Activated B cell treated with CpG ODN at 0.5 μM for 24 hours (primary cell): ENCODE measurements around the gene KMT2C. TPM values are rescaled to one million over a fixed set of nuclear protein-coding genes. Genes with fewer than 3 reads are reported as not detected.
"Not testable (repeated sequence)": the region's sequence is repeated elsewhere in the genome, so short reads cannot be mapped to it uniquely, and the experiment has no call there.

Experiments used
- ATAC-seq: fragments of 200-7000 bp; cut with Tn5 transposase; one replicate; pipeline ENCODE4 v1.10.0; 2021; ENCODE audit warnings: low read depth, mild to moderate bottlenecking, moderate library complexity
- CTCF ChIA-PET: fragments of 350-600 bp; sonication (Branson Sonifier 250); formaldehyde crosslinking; loops from one replicate; lab custom pipeline; 2021; ENCODE audit warnings: antibody characterized with exemption; lab: Charles Lee
- POLR2A ChIA-PET: fragments of 350-600 bp; sonication (Branson Sonifier 250); formaldehyde crosslinking; loops from one replicate; lab custom pipeline; 2021; ENCODE audit warnings: antibody characterized with exemption; lab: Charles Lee
- DNase-seq: peaks from one replicate; pipeline ENCODE4 v3.0.0; 2022
- H3K27ac Mint-ChIP-seq: one replicate; pipeline ENCODE4 v1.8.0; 2020; ENCODE audit warnings: mixed read lengths
- H3K27me3 Mint-ChIP-seq: one replicate; pipeline ENCODE4 v1.8.0; 2021; ENCODE audit warnings: mixed read lengths
- H3K36me3 Mint-ChIP-seq: one replicate; pipeline ENCODE4 v1.8.0; 2021; ENCODE audit warnings: low read depth, mixed read lengths
- H3K4me1 Mint-ChIP-seq: one replicate; pipeline ENCODE4 v1.8.0; 2021; ENCODE audit warnings: mixed read lengths
- H3K4me3 Mint-ChIP-seq: one replicate; pipeline ENCODE4 v1.8.0; 2020; ENCODE audit warnings: mild to moderate bottlenecking, mixed read lengths
- H3K9me3 Mint-ChIP-seq: one replicate; pipeline ENCODE4 v1.8.0; 2020; ENCODE audit warnings: mixed read lengths
- intact Hi-C: fragments of 100-400 bp; cut with micrococcal nuclease; formaldehyde crosslinking; loops from one replicate; pipeline ENCODE4 v1.15.1; 2024
- total RNA-seq: library from RNA; stranded (reverse); gene quantifications from 2 replicates; pipeline ENCODE4 v1.2.3, GENCODE V29; 2022
- TF ChIP-seq, protein P1 (sequence below): fragments of 200-600 bp; IDR thresholded peaks from one replicate; pipeline ENCODE4 v1.8.0; 2022; ENCODE audit warnings: antibody characterized with exemption, mild to moderate bottlenecking

KMT2C gene
- total RNA-seq, 1 donor from 2014 or later = 112 TPM

DNA sequence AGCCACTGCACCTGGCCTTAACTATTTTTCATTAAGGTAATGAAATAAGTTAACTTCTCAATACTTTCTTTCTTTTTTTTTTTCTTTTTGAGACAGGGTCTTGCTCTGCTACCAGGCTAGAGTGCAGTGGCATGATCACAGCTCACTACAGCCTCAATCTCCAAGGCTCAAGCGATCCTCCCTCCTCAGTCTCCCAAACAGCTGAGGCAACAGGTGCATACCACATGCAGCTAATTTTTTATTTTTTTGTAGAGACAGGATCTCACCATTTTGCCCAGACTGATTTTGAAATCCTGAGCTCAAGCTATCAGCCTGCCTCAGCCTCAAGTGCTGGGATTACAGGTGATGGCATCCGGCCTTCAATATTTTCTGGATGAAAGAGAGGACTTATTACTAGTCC, 21.0 kb downstream of the KMT2C start:
- POLR2A ChIA-PET = no interaction called here
- Mint-ChIP-seq H3K27me3 (no peaks in the 10 kb centered on the region), H3K27ac (no peak overlapping the region), H3K4me3 (no peak overlapping the region), H3K36me3 (peaks cover 9% of the 10 kb centered on the region), H3K9me3 (no peaks in the 10 kb centered on the region), H3K4me1 (peaks cover 30% of the 10 kb centered on the region)
- DNase-seq (no peak), ATAC-seq (no peak)
- intact Hi-C loops = no loop called here
- TF ChIP-seq, protein P1, sequence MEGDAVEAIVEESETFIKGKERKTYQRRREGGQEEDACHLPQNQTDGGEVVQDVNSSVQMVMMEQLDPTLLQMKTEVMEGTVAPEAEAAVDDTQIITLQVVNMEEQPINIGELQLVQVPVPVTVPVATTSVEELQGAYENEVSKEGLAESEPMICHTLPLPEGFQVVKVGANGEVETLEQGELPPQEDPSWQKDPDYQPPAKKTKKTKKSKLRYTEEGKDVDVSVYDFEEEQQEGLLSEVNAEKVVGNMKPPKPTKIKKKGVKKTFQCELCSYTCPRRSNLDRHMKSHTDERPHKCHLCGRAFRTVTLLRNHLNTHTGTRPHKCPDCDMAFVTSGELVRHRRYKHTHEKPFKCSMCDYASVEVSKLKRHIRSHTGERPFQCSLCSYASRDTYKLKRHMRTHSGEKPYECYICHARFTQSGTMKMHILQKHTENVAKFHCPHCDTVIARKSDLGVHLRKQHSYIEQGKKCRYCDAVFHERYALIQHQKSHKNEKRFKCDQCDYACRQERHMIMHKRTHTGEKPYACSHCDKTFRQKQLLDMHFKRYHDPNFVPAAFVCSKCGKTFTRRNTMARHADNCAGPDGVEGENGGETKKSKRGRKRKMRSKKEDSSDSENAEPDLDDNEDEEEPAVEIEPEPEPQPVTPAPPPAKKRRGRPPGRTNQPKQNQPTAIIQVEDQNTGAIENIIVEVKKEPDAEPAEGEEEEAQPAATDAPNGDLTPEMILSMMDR = no peak
- CTCF ChIA-PET = no interaction called here

- H3K36me3 Mint-ChIP-seq = peaks cover 5% of the 10 kb centered on the region
- POLR2A ChIA-PET = no interaction called here
- DNase-seq = no peak
- TF ChIP-seq, protein P1 = no peak
- H3K27ac Mint-ChIP-seq = no peak overlapping the region
- no peaks in the 10 kb centered on the region for H3K27me3 Mint-ChIP-seq
- intact Hi-C loops = no loop called here
- H3K9me3 Mint-ChIP-seq = peaks cover 7% of the 10 kb centered on the region
- H3K4me1 Mint-ChIP-seq = peaks cover 16% of the 10 kb centered on the region
- ATAC-seq = no peak
- no peak overlapping the region for H3K4me3 Mint-ChIP-seq
- CTCF ChIA-PET = no interaction called here
Measured at GRCh38 chr7:152411389-152411788, 24.4 kb downstream of the KMT2C start.

GRCh38 chr7:152406491-152406890, 29.3 kb downstream of the KMT2C start:
- intact Hi-C loops = no loop called here
- Mint-ChIP-seq H3K4me3 (no peak overlapping the region), H3K9me3 (peaks cover 13% of the 10 kb centered on the region), H3K36me3 (peaks cover 5% of the 10 kb centered on the region), H3K27me3 (no peaks in the 10 kb centered on the region), H3K27ac (no peak overlapping the region), H3K4me1 (peaks cover 8% of the 10 kb centered on the region)
- TF ChIP-seq, protein P1 = no peak
- ChIA-PET CTCF (no interaction called here), POLR2A (no interaction called here)
- ATAC-seq (no peak), DNase-seq (no peak)

DNA sequence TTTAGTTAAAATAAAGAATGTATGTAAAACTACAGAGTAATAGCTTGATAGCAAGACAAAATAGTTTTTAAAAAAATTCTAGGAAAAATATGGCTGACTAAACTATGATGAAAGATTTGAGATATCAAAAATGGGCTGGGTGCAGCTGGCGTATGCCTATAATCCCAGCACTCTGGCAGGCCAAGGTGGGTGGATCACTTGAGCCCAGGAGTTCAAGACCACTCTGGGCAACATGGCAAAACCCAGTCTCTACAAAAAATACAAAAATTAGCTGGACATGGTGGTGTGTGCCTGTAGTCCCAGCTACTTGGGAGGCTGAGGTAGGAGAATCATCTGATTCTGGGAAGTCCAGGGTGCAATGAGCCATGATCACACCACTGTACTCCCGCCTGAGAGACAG, 29.8 kb downstream of the KMT2C start:
- H3K4me3 Mint-ChIP-seq, H3K27me3 Mint-ChIP-seq, H3K36me3 Mint-ChIP-seq, CTCF ChIA-PET, H3K27ac Mint-ChIP-seq, intact Hi-C loops, POLR2A ChIA-PET, ATAC-seq, DNase-seq, H3K4me1 Mint-ChIP-seq: not testable (repeated sequence)
- peaks cover 13% of the 10 kb centered on the region for H3K9me3 Mint-ChIP-seq

DNA sequence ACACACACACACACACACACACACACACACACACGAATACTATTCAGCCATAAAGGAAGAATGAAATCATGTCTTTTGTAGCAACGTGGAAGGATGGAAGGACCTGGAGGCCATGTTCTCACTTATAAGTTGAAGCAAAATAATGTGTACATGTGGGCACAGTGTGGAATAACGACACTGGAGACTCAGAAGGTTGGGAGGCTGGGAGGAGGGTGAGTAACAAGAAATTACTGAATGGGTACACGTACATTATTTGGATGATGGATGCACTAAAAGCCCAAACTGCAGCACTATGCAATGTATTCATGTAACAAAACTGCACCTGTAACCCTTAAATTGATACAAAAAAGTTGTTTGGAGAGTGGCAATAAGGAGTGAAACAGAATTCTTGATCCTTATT, 32.1 kb downstream of the KMT2C start:
- no peak overlapping the region for H3K4me3 Mint-ChIP-seq
- ATAC-seq (no peak), DNase-seq (no peak)
- peaks cover 8% of the 10 kb centered on the region for H3K4me1 Mint-ChIP-seq
- peaks cover 13% of the 10 kb centered on the region for H3K9me3 Mint-ChIP-seq
- CTCF ChIA-PET = no interaction called here
- TF ChIP-seq, protein P1 = no peak
- no peak overlapping the region for H3K27ac Mint-ChIP-seq
- H3K27me3 Mint-ChIP-seq = no peaks in the 10 kb centered on the region
- peaks cover 2% of the 10 kb centered on the region for H3K36me3 Mint-ChIP-seq
- intact Hi-C loops = no loop called here
- POLR2A ChIA-PET = no interaction called here
